Chondrocyte (in vitro differentiated cells): ENCODE results near the gene ITPR1. TPM values are rescaled to one million over a fixed set of nuclear protein-coding genes. Genes with fewer than 3 reads are reported as not detected.

ENCODE experiments used
- DNase-seq: peaks from one replicate; pipeline ENCODE4 v3.0.0; 2021; ENCODE audit warnings: mixed read lengths, low spot score
- H3K27ac Mint-ChIP-seq: one replicate; pipeline ENCODE4 v1.8.0; 2021; ENCODE audit warnings: mild to moderate bottlenecking, moderate library complexity, mixed read lengths; ENCODE audit not compliant: unreplicated experiment
- H3K27me3 Mint-ChIP-seq: 2 replicates; pipeline ENCODE4 v1.8.0; 2021; ENCODE audit warnings: low read depth, mixed read lengths
- H3K36me3 Mint-ChIP-seq: 2 replicates; pipeline ENCODE4 v1.8.0; 2021; ENCODE audit warnings: low read depth, mixed read lengths
- H3K4me1 Mint-ChIP-seq: 2 replicates; pipeline ENCODE4 v1.8.0; 2021; ENCODE audit warnings: low read depth, mild to moderate bottlenecking, mixed read lengths
- H3K4me3 Mint-ChIP-seq: one replicate; pipeline ENCODE4 v1.8.0; 2021; ENCODE audit warnings: mild to moderate bottlenecking, moderate library complexity, mixed read lengths; ENCODE audit not compliant: unreplicated experiment
- H3K9me3 Mint-ChIP-seq: 2 replicates; pipeline ENCODE4 v1.8.0; 2021; ENCODE audit warnings: low read depth, mixed read lengths
- CTCF ChIP-seq: fragments of 200-600 bp; sonication (generic); IDR thresholded peaks from 2 replicates; pipeline ENCODE4 v1.5.0; 2021; ENCODE audit warnings: antibody characterized with exemption, mild to moderate bottlenecking, moderate library complexity
- total RNA-seq: library from RNA; stranded (reverse); gene quantifications from 3 replicates; pipeline ENCODE4 v1.2.1, GENCODE V29; 2021

ITPR1 gene
- total RNA-seq, 1 donor from 2014 or later: 45.0 TPM

GRCh38 chr3:4495294-4496086 is 2.3 kb downstream of the ITPR1 start:
- no peak for TF ChIP-seq CTCF
- H3K27ac Mint-ChIP-seq: no peak overlapping the region
- DNase-seq: no peak
- peaks cover 6% of the 10 kb centered on the region for H3K36me3 Mint-ChIP-seq
- H3K27me3 Mint-ChIP-seq: peaks cover 2% of the 10 kb centered on the region
- H3K4me3 Mint-ChIP-seq: no peak overlapping the region
- peaks cover 40% of the 10 kb centered on the region for H3K4me1 Mint-ChIP-seq
- H3K9me3 Mint-ChIP-seq: no peaks in the 10 kb centered on the region

DNA sequence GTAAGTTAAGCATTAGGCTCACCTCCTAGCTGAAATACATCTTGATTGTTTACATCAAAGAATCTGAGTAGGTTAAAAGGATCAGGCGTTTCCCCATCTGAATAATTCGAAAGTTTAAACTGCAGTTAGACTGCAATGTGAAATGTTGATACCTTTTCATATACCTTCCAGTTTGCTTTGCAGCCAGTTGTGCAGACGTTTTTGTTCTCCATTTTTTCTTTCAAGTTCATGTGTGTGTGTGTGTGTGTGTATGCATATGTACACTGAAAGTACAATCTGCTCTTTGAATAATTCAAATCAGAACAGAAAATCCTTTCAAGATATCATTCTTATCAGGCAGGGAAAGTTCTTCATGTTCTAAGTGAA is 2.9 kb downstream of the ITPR1 start:
- TF ChIP-seq CTCF: no peak
- no peak overlapping the region for H3K27ac Mint-ChIP-seq
- peaks cover 1% of the 10 kb centered on the region for H3K27me3 Mint-ChIP-seq
- no peak for DNase-seq
- H3K9me3 Mint-ChIP-seq: no peaks in the 10 kb centered on the region
- H3K4me1 Mint-ChIP-seq: peaks cover 38% of the 10 kb centered on the region
- no peak overlapping the region for H3K4me3 Mint-ChIP-seq
- peaks cover 8% of the 10 kb centered on the region for H3K36me3 Mint-ChIP-seq

- no peak overlapping the region for H3K27ac Mint-ChIP-seq
- no peaks in the 10 kb centered on the region for H3K9me3 Mint-ChIP-seq
- H3K4me1 Mint-ChIP-seq: peaks cover 33% of the 10 kb centered on the region
- DNase-seq: no peak
- H3K4me3 Mint-ChIP-seq: no peak overlapping the region
- no peaks in the 10 kb centered on the region for H3K27me3 Mint-ChIP-seq
- no peak for TF ChIP-seq CTCF
- H3K36me3 Mint-ChIP-seq: peaks cover 7% of the 10 kb centered on the region
Measured at GRCh38 chr3:4497005-4497692, 4.0 kb downstream of the ITPR1 start.

DNA sequence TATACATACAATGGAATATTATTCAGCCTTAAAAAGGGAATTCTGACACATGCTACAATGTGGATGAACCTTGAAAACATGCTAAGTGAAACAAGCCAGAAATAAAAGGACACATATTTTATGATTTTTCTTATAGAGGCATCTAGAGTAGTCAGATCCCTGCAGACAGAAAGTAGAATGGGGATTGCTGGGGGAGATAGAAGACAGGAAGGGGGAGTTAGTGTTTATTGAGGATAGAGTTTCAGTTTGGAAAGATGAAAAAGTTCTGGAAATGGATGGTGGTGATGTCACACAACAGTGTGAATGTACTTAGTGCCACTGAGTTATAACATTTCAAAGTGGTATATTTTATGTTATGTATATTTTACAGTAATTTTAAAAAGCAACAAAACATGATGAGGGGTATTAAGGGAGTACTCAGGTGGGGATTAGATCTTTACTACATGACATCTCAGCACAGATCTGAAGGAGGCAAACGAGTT is 4.7 kb downstream of the ITPR1 start:
- Mint-ChIP-seq H3K4me1 (peaks cover 32% of the 10 kb centered on the region), H3K27me3 (no peaks in the 10 kb centered on the region), H3K4me3 (no peak overlapping the region), H3K27ac (no peak overlapping the region), H3K36me3 (peaks cover 7% of the 10 kb centered on the region), H3K9me3 (no peaks in the 10 kb centered on the region)
- no peak for DNase-seq
- no peak for TF ChIP-seq CTCF

DNA sequence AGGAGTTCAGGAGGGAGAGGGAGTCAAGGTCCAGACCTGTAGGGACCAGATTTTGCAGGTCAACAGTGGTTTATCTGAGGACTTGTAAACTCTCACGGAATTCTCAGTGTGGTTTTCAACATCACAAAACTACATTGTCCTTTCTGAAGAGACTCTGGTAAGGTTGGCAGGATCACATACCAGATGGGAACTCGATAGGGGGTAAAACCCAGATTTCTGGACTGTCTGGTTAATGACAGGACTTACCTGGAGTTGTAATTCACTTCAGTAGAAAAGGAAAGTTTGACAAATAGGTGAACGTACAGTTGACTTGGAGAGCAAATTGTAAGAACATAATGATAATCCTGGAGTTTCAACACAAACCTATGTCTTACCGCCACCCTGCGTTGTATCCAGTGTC is 5.3 kb downstream of the ITPR1 start:
- Mint-ChIP-seq H3K4me3 (no peak overlapping the region), H3K36me3 (peaks cover 7% of the 10 kb centered on the region), H3K27ac (no peak overlapping the region), H3K4me1 (peaks cover 32% of the 10 kb centered on the region), H3K27me3 (no peaks in the 10 kb centered on the region), H3K9me3 (no peaks in the 10 kb centered on the region)
- DNase-seq: no peak
- TF ChIP-seq CTCF: no peak
